Measurements from ENCODE around the gene PSMD2.

DNA sequence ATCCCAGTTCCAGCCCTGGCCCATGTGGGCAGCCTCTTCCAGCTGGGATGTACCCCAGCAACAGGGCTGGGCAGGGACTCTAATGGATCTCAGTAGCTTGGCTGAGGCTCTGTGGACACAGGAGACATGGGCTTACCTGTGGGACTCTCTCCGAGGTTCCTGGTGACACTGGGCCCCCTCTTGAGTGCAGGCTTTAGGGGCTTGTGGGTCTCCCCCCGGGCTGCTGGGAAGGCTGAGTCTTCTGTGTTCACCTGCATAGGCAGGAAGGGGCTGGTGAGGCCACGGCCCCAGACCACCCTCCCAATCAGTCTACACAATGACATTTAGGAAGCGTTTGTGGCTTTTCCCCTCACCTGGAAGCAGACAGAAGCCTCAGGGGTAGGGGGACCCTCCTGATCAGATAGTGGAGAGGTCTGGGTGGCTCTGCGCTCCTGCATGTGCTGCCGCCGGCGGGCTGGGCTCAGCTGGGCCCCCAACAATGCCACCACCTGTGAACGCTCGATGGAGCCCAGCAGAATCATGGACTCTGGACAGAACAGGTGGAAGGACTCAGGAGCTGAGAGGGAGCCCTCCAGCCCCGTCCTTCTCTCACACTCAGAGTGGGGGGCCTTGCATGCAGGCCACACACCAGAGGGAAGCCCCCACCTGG is 54.0 kb downstream of the PSMD2 start:
- TF ChIP-seq POLR2AphosphoS5 (IDR thresholded peaks at IDR 0.05; ENCODE audit: low read depth, low read length): no peak
- no peak for TF ChIP-seq SIN3A (conservative IDR thresholded peaks at IDR 0.05 in 1 of 2, IDR thresholded peaks at IDR 0.05 in 1 of 2; ENCODE audit: low read depth in 1 of 2, low read length in 2 of 2)
- TF ChIP-seq SP1 (IDR thresholded peaks at IDR 0.05; ENCODE audit: low read depth, low read length): no peak
- TF ChIP-seq POLR2A (IDR thresholded peaks at IDR 0.05; ENCODE audit: control extremely low read depth in 1 of 2, low read depth in 2 of 2, low read length in 2 of 2): no peak
- TF ChIP-seq CTCF (IDR thresholded peaks at IDR 0.05; ENCODE audit: control extremely low read depth in 1 of 3, insufficient read depth in 1 of 3, low read depth in 1 of 3, low read length in 3 of 3): no peak
- no peak for TF ChIP-seq EZH2 (IDR thresholded peaks at IDR 0.05; ENCODE audit: low read depth, low read length, severe bottlenecking)
- TF ChIP-seq MAX (IDR thresholded peaks at IDR 0.05): no peak
- no peak for TF ChIP-seq CHD7 (IDR thresholded peaks at IDR 0.05; ENCODE audit: insufficient replicate concordance, low read length)

All from H1 (cell line).